Measurements from ENCODE around the gene ZNF836. TPM values are rescaled to one million over a fixed set of nuclear protein-coding genes. Genes with fewer than 3 reads are reported as not detected.

Gene ZNF836
- total and polyA plus RNA-seq, 2 donors (not counting 3 experiments of a cell fraction or from before 2014, with no cell fraction given) = 2.1 to 9.3 TPM

DNA sequence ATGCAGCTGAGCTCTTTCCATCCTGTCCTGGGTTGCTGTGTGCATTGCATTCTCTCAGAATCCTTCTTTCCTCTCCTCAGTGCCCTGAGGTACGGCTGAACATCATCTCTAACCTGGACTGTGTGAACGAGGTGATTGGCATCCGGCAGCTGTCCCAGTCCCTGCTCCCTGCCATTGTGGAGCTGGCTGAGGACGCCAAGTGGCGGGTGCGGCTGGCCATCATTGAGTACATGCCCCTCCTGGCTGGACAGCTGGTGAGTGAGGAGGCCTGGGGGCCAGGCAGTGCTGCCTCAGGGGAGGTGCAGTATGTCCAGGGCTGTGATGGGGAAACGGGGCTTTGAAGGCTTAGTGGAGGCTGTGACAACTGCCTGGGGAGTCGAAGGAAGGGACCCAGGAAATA is 48.2 kb upstream of the ZNF836 start:
- Histone ChIP-seq H2AFZ (ENCODE audit: low read depth, low read length) (no peak overlapping the region), H3K9me3 (replicated peaks; ENCODE audit: control insufficient read depth, insufficient read depth, low read length) (no peaks in the 10 kb centered on the region), H3K79me2 (ENCODE audit: control insufficient read depth, insufficient read depth, low read length) (no peaks in the 10 kb centered on the region), H3K27ac (ENCODE audit: insufficient read depth, low read depth, low read length) (no peak overlapping the region), H4K20me1 (replicated peaks; ENCODE audit: control insufficient read depth, extremely low read depth, insufficient read depth, low read length) (no peaks in the 10 kb centered on the region), H3K9ac (replicated peaks; ENCODE audit: extremely low read depth, insufficient read depth, low read length) (no peak overlapping the region), H3K4me3 (replicated peaks in 1 of 3; ENCODE audit: insufficient read depth in 1 of 3, low read depth in 1 of 3, low read length in 3 of 3) (no peak overlapping the region), H3K27me3 (ENCODE audit: control insufficient read depth in 2 of 2, insufficient read depth in 2 of 2, low read length in 2 of 2) (no peaks in the 10 kb centered on the region), H3K36me3 (ENCODE audit: control insufficient read depth in 2 of 2, extremely low read depth in 1 of 2, insufficient read depth in 2 of 2, low read length in 2 of 2) (peaks cover 41 to 63% of the 10 kb centered on the region in 2 experiments), H3K4me1 (ENCODE audit: control insufficient read depth, extremely low read depth, insufficient read depth, low read length) (no peaks in the 10 kb centered on the region), H3K4me2 (ENCODE audit: insufficient read depth, low read length) (no peak overlapping the region), H3K9me1 (replicated peaks; ENCODE audit: control insufficient read depth, extremely low read depth, insufficient read depth, low read length) (no peaks in the 10 kb centered on the region)
- ChIA-PET CTCF (interaction anchor here (1.1 to 1.3 kb wide), 2 partner anchors 18 to 34 kb away, joined by 3 to 5 read pairs; no protein-coding TSS in a partner anchor), POLR2A (no interaction called here)
- BruUV-seq (replicated peaks) = no TSS peak
- FAIRE-seq (no peak), DNase-seq (ENCODE audit: low read depth, low spot score) (no peak)
- intact Hi-C loops (cut with micrococcal nuclease) = no loop called here
- TF ChIP-seq EZH2 (IDR thresholded peaks at IDR 0.05; ENCODE audit: borderline replicate concordance, low read depth, low read length, severe bottlenecking) = no peak
- no peak for TF ChIP-seq MYC (IDR thresholded peaks at IDR 0.05; ENCODE audit: low read depth, low read length)
- no peak for TF ChIP-seq POLR2A (IDR thresholded peaks at IDR 0.05; ENCODE audit: low read depth, low read length)
- no peak for TF ChIP-seq FOS (IDR thresholded peaks at IDR 0.05; ENCODE audit: borderline replicate concordance, insufficient read depth, low read length)
- no peak for TF ChIP-seq POLR2AphosphoS5 (IDR thresholded peaks at IDR 0.05; ENCODE audit: insufficient read depth, low read depth, low read length)
- no peak for TF ChIP-seq JUN (IDR thresholded peaks at IDR 0.05; ENCODE audit: borderline replicate concordance, insufficient read depth, insufficient read length, low read depth)
- TF ChIP-seq GATA2 (IDR thresholded peaks at IDR 0.05; ENCODE audit: insufficient read depth, insufficient read length, low read depth, low read length) = no peak
- TF ChIP-seq, protein P1, sequence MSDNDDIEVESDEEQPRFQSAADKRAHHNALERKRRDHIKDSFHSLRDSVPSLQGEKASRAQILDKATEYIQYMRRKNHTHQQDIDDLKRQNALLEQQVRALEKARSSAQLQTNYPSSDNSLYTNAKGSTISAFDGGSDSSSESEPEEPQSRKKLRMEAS (IDR thresholded peaks at IDR 0.05; ENCODE audit: insufficient read depth, insufficient read length) = no peak
- TF ChIP-seq, protein P2, sequence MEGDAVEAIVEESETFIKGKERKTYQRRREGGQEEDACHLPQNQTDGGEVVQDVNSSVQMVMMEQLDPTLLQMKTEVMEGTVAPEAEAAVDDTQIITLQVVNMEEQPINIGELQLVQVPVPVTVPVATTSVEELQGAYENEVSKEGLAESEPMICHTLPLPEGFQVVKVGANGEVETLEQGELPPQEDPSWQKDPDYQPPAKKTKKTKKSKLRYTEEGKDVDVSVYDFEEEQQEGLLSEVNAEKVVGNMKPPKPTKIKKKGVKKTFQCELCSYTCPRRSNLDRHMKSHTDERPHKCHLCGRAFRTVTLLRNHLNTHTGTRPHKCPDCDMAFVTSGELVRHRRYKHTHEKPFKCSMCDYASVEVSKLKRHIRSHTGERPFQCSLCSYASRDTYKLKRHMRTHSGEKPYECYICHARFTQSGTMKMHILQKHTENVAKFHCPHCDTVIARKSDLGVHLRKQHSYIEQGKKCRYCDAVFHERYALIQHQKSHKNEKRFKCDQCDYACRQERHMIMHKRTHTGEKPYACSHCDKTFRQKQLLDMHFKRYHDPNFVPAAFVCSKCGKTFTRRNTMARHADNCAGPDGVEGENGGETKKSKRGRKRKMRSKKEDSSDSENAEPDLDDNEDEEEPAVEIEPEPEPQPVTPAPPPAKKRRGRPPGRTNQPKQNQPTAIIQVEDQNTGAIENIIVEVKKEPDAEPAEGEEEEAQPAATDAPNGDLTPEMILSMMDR (IDR thresholded peaks at IDR 0.05; ENCODE audit: extremely low read depth in 1 of 2, insufficient read depth in 1 of 2, low read depth in 1 of 2, low read length in 2 of 2) = no peak
- dilution Hi-C loops (cut with MboI; ENCODE audit: extremely low pct_ligation_motif_present, low sequenced_read_pairs) = no loop called here

All from endothelial cell of umbilical vein (primary cell).